Measurements from ENCODE around the gene TBC1D24. TPM values are rescaled to one million over a fixed set of nuclear protein-coding genes. Genes with fewer than 3 reads are reported as not detected.
A peak's percentile ranks its signal among the peaks of the same experiment; 100 is the strongest.

The TBC1D24 gene
- total and polyA plus RNA-seq, 7 donors: 0.60 to 16.1 (median 6.5) TPM

DNA sequence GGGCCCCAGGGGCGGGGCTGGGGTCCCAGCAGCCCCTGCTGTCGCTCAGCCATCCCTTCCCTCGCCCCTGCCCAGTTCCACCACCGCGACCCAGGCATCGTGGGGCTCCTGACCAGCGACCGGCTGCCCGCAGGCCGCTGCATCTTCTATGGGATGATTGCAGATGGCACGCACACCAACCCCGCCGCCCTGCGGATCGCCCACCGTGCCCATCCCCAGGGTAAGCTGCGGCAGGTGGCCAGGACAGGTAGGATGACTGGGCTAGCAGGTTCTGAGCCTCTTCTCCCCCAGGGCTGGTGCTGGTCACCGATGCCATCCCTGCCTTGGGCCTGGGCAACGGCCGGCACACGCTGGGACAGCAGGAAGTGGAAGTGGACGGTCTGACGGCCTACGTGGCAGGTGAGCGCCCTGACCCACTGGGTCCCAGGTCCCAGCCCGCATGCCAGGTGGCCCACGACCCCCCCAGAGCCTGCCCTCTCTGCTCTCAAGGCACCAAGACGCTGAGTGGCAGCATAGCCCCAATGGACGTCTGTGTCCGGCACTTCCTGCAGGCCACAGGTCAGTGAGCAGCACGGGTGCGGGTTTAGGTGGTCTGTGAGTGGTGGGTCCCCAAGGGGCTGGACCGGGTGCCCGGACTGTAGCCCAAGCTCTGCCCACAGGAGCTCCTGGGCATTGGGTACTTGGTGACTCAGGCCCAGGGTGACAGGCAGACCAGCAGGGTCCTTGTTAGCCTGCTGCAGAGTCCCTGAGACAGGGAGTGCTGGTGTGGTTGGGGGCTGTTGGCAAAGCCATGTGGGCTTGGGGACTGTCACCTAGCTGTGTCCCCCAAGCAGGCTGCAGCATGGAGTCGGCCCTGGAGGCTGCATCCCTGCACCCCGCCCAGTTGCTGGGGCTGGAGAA, 53.5 kb downstream of the TBC1D24 start:
- H3K36me3 ChIP-seq: peaks cover 0 to 61% (median 39%) of the 10 kb centered on the region in 4 donors
- H3K27ac ChIP-seq: no peak overlapping the region
- intact Hi-C loops (cut with DNase I): no loop called here
- peaks cover 0 to 21% (median 8%) of the 10 kb centered on the region in 4 donors for H3K4me1 ChIP-seq
- 94 to 96% methylated on average over 36 of the region's 36 CpGs for WGBS, 2 donors
- no peak for TF ChIP-seq POLR2A (IDR thresholded peaks at IDR 0.05)
- TF ChIP-seq EP300 (IDR thresholded peaks at IDR 0.05): no peak
- TF ChIP-seq CTCF (IDR thresholded peaks at IDR 0.05): no peak
- no peak for TF ChIP-seq POLR2AphosphoS5 (IDR thresholded peaks at IDR 0.05)
- H3K27me3 ChIP-seq: no peaks in the 10 kb centered on the region
- H3K9me3 ChIP-seq: no peaks in the 10 kb centered on the region
- DNase-seq: peak; percentile 63
- H3K4me3 ChIP-seq: no peak overlapping the region

DNA sequence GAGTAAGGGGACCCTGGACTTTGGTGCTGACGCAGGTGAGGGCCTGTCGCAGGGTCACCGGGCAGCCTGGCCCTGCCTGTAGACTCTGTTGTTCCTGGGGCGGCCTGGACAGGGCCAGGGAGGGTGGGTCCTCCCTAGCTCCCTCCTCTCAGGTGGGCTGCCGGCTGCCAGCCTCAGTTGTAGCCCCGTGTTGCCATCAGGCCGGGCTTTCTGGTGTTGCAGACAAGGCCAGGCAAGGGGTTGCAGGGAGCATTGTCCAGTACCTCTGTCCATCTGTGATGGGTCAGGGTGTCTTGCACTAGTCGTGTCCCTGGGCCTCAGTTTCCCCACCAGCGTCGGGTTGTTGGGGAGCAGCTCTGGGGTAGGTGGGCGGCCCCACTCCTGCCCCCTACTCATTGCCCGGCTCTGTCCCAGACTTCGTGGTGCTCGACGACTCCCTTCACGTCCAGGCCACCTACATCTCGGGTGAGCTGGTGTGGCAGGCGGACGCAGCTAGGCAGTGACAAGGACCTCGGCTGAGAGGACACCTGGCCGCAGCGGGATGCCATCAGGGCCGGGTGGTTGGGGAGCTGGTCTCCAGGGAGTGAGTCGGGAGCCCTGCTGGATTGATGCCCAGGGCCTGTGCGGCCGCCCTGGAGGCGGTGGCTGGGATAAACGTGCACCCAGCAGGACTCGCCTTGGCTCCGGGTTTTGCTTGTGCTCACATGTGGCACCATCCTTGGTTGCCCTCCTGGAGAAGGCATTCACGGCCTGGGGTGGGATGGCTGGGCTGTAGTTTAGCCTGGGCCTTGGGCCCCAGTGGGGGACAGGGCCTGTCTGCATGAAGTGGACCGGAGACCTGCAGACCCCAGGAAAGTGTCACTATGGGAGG, 54.4 kb downstream of the TBC1D24 start:
- Histone ChIP-seq H3K36me3 (peaks cover 0 to 52% (median 31%) of the 10 kb centered on the region in 4 donors), H3K4me1 (peaks cover 0 to 21% (median 8%) of the 10 kb centered on the region in 4 donors), H3K9me3 (no peaks in the 10 kb centered on the region), H3K27me3 (no peaks in the 10 kb centered on the region), H3K27ac (no peak overlapping the region), H3K4me3 (no peak overlapping the region)
- intact Hi-C loops (cut with DNase I): no loop called here
- DNase-seq: no peak
- WGBS, 2 donors: 83 to 93% methylated on average over 32 of the region's 32 CpGs
- TF ChIP-seq POLR2AphosphoS5 (IDR thresholded peaks at IDR 0.05) (no peak), POLR2A (IDR thresholded peaks at IDR 0.05) (no peak), EP300 (IDR thresholded peaks at IDR 0.05) (no peak), CTCF (IDR thresholded peaks at IDR 0.05) (no peak)

DNA sequence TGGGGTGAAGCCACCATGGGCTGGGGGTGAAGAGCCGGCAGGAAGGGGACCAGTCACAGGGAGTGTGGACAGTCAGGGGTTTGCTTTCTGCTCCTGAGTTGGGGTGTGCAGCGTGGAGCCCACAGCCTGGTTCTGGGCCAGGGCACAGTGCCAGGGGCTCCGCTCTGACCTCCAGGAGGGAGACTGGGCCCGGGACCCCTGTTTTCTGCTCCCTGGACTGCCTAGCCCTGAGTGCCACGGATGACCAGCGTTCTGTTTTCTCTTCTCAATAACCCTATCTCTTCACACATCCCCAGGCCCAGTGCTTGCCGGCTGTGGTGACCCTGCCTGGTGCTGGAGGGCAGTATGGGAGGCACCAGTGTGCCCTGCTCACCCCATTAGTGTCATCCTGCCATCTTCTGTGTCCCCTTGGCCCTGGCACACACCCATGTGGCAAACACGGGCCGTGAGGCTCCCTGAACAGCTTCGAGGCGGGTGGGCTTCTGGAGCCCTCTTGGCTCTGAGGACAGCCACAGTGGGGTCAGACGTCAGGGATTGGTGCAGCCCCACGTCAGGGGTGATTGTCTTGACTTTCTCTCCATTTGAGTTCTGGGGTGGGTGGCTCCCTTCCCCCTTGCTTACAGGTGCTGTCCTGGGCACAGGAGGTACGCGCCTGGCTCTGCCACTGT, 55.2 kb downstream of the TBC1D24 start:
- intact Hi-C loops (cut with DNase I): loop anchor here (5.0 kb wide), 1 partner anchor 247 kb away; the partner anchor contains the start of gene ELOB
- TF ChIP-seq EP300 (IDR thresholded peaks at IDR 0.05): no peak
- H3K4me1 ChIP-seq: peaks cover 0 to 21% (median 8%) of the 10 kb centered on the region in 4 donors
- no peak for DNase-seq
- peaks cover 0 to 46% (median 25%) of the 10 kb centered on the region in 4 donors for H3K36me3 ChIP-seq
- H3K9me3 ChIP-seq: no peaks in the 10 kb centered on the region
- H3K4me3 ChIP-seq: no peak overlapping the region
- WGBS, 2 donors: 83 to 91% methylated on average over 15 of the region's 15 CpGs
- H3K27ac ChIP-seq: peak overlapping the region in 1 of 4 donors; percentile 98
- H3K27me3 ChIP-seq: no peaks in the 10 kb centered on the region

GRCh38 chr16:2530629-2531318, 55.8 kb downstream of the TBC1D24 start:
- H3K36me3 ChIP-seq: peaks cover 0 to 39% (median 22%) of the 10 kb centered on the region in 4 donors
- 79 to 89% methylated on average over 14 of the region's 14 CpGs for WGBS, 2 donors
- no peak for DNase-seq
- intact Hi-C loops (cut with DNase I): loop anchor here (5.0 kb wide), 1 partner anchor 247 kb away; the partner anchor contains the start of gene ELOB
- no peak overlapping the region for H3K4me3 ChIP-seq
- H3K9me3 ChIP-seq: no peaks in the 10 kb centered on the region
- TF ChIP-seq POLR2AphosphoS5 (IDR thresholded peaks at IDR 0.05) (no peak), CTCF (IDR thresholded peaks at IDR 0.05) (no peak)
- peaks cover 0 to 22% (median 8%) of the 10 kb centered on the region in 4 donors for H3K4me1 ChIP-seq
- H3K27me3 ChIP-seq: no peaks in the 10 kb centered on the region
- peak overlapping the region; percentile 97 to 98 (median 98) for H3K27ac ChIP-seq

All from sigmoid colon (tissue), 7 donors.